ENCODE results near the gene AKAP8L. TPM values are rescaled to one million over a fixed set of nuclear protein-coding genes. Genes with fewer than 3 reads are reported as not detected.

AKAP8L gene
- total RNA-seq, 1 experiment from 2014 or later, result 123 TPM

DNA sequence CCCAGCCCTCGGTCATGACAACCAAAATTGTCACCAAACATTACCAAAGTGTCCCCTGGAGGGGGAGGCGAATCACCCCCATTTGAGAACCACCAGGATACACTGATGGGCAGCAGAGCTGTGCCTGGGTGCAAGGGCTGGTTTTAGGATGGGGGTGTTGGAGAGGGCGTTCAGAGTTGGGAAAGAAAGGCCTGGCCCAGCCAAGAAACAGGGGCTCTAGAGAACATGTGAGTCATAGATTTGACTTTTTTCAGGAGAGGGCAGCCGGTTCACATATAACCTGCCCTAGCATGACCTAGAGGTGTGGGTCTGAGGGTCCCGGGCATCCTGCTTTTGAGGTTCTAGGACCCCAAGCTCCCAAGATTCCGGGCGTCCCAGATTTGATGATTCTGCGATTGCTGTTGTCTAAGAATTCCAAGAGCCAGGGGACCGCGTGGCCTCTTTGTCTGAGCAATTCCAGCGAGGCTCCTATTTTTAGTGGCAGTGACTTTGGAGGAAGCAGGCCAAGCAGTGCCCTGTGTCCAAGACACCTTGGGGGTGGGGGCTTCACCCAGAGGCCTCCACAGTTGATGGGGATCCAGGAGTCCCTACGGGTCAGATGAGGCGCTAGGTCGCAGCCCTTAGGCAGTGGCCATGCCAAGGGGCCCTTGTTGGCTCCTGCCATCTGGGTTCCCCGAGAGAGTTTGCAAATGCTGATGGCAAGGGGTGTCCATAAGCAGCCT lies 25.9 kb upstream of the AKAP8L start:
- peaks cover 2% of the 10 kb centered on the region; the same call in 1 of the 2 replicates for H3K27me3 Mint-ChIP-seq (ENCODE audit: low read depth)
- no peak overlapping the region for H3K4ac ChIP-seq (ENCODE audit: low read depth, low read length)
- DNase-seq, result no peak
- no peak overlapping the region for H3K23ac ChIP-seq (ENCODE audit: insufficient read length, low read depth, low read length)
- no peak for TF ChIP-seq CTCF (conservative IDR thresholded peaks at IDR 0.05)
- no peaks in the 10 kb centered on the region for H3K9me3 ChIP-seq (ENCODE audit: control insufficient read depth, low read depth, low read length)
- no peak overlapping the region for H3K9ac ChIP-seq (ENCODE audit: extremely low read depth, insufficient read length, low read length)
- no peaks in the 10 kb centered on the region for H3K27me3 ChIP-seq (ENCODE audit: insufficient read depth, low read length)
- no peak overlapping the region for H4K8ac ChIP-seq (replicated peaks; ENCODE audit: insufficient read length, low read depth, low read length)
- no peak overlapping the region for H4K5ac ChIP-seq (ENCODE audit: insufficient read length, low read depth, low read length)
- peaks cover 9% of the 10 kb centered on the region for H3K23me2 ChIP-seq (ENCODE audit: insufficient read length, low read depth, low read length, poor library complexity, severe bottlenecking)
- H2BK120ac ChIP-seq (ENCODE audit: low read depth, low read length, poor library complexity, severe bottlenecking), result no peak overlapping the region
- WGBS (ENCODE audit: extremely low coverage, insufficient read length, low lambda C conversion rate), result no CpG with 5 or more reads among the region's 15 CpGs
- no peaks in the 10 kb centered on the region for H3K79me1 ChIP-seq (ENCODE audit: insufficient read depth, low read depth, low read length, poor library complexity, severe bottlenecking)
- no peak overlapping the region for H2AFZ ChIP-seq (ENCODE audit: low read length)
- no peaks in the 10 kb centered on the region; a peak in 2 of 5 replicates for H3K9me3 Mint-ChIP-seq
- no peak overlapping the region for H2BK5ac ChIP-seq (ENCODE audit: insufficient read length, low read length)
- H3T11ph ChIP-seq (ENCODE audit: low read length), result no peak overlapping the region
- no peak overlapping the region for H2AK5ac ChIP-seq (ENCODE audit: insufficient read length, low read length)
- H3K79me2 ChIP-seq (ENCODE audit: insufficient read depth, low read length), result no peaks in the 10 kb centered on the region
- no peaks in the 10 kb centered on the region for H3K36me3 Mint-ChIP-seq (ENCODE audit: insufficient read depth in 1 of 3, low read depth in 3 of 3)
- no peak overlapping the region for H4K91ac ChIP-seq (ENCODE audit: insufficient read length, low read depth, low read length)
- no peak overlapping the region for H3K56ac ChIP-seq (ENCODE audit: insufficient read length, low read depth, low read length)
- H3K4me3 Mint-ChIP-seq, result no peak overlapping the region
- H2BK15ac ChIP-seq (ENCODE audit: low read depth, low read length), result no peak overlapping the region
- H3K4me1 Mint-ChIP-seq, result peaks cover 7% of the 10 kb centered on the region in 2 experiments
- no peak overlapping the region for H3K27ac ChIP-seq (ENCODE audit: insufficient read length, low read depth, low read length)
- no peak overlapping the region for H2BK12ac ChIP-seq (ENCODE audit: insufficient read length, low read depth, low read length)
- no peak overlapping the region for H3K18ac ChIP-seq (ENCODE audit: insufficient read length, low read depth, low read length)
- no peak overlapping the region for H3K14ac ChIP-seq (ENCODE audit: insufficient read depth, low read length)
- no peaks in the 10 kb centered on the region for H3K4me1 ChIP-seq (ENCODE audit: insufficient read depth, low read length)
- H3K27ac Mint-ChIP-seq, result no peak overlapping the region; a peak in 1 of 7 replicates
- H2BK20ac ChIP-seq (ENCODE audit: low read depth, low read length, poor library complexity, severe bottlenecking), result no peak overlapping the region
- H4K20me1 ChIP-seq (ENCODE audit: control insufficient read depth, insufficient read depth, insufficient read length), result no peaks in the 10 kb centered on the region
- no peak overlapping the region for H3K4me2 ChIP-seq (ENCODE audit: insufficient read depth, insufficient read length, low read length)
